Measurements from ENCODE around the gene PBX4.

Gene PBX4

GRCh38 chr19:19538061-19538784, 80.3 kb downstream of the PBX4 start, which contains the start of gene CILP2:
Gene CILP2 (plus strand): TSS chr19:19538265. CDS start chr19:19538350, 85 bp downstream.
- no peak for DNase-seq (ENCODE audit: low read depth)

GRCh38 chr19:19537075-19538048, 81.1 kb downstream of the PBX4 start:
- no peak for DNase-seq (ENCODE audit: low read depth)

- no peak for DNase-seq (ENCODE audit: low read depth)
Observed at GRCh38 chr19:19535311-19536191, 82.9 kb downstream of the PBX4 start.

- DNase-seq (ENCODE audit: low read depth), result no peak
Observed at GRCh38 chr19:19534556-19535265, 83.8 kb downstream of the PBX4 start.

- DNase-seq (ENCODE audit: low read depth), result no peak
Observed at GRCh38 chr19:19533841-19534240, 84.6 kb downstream of the PBX4 start.

- DNase-seq (ENCODE audit: low read depth), result no peak
Observed at GRCh38 chr19:19532806-19533701, 85.4 kb downstream of the PBX4 start.

GRCh38 chr19:19531951-19532805, 86.3 kb downstream of the PBX4 start:
- DNase-seq (ENCODE audit: low read depth), result peak; percentile 82

GRCh38 chr19:19530889-19531288, 87.6 kb downstream of the PBX4 start:
- no peak for DNase-seq (ENCODE audit: low read depth)

- DNase-seq (ENCODE audit: low read depth), result no peak
Observed at GRCh38 chr19:19530423-19530804, 88.1 kb downstream of the PBX4 start.

GRCh38 chr19:19529783-19530422, 88.6 kb downstream of the PBX4 start:
- DNase-seq (ENCODE audit: low read depth), result no peak

GRCh38 chr19:19528721-19529490, 89.6 kb downstream of the PBX4 start, which contains the start of gene YJEFN3:
Gene YJEFN3 (plus strand): TSS chr19:19528911. CDS start chr19:19528933, 22 bp downstream.
- no peak for DNase-seq (ENCODE audit: low read depth)

GRCh38 chr19:19527674-19528625, 90.5 kb downstream of the PBX4 start:
- no peak for DNase-seq (ENCODE audit: low read depth)

GRCh38 chr19:19527371-19527656, 91.2 kb downstream of the PBX4 start:
- DNase-seq (ENCODE audit: low read depth), result no peak

- no peak for DNase-seq (ENCODE audit: low read depth)
Observed at GRCh38 chr19:19526581-19527370, 91.7 kb downstream of the PBX4 start.

GRCh38 chr19:19525611-19526380, 92.7 kb downstream of the PBX4 start:
- no peak for DNase-seq (ENCODE audit: low read depth)

Measured in activated gamma-delta T cell treated with anti-CD3 and anti-CD28 coated beads, Interleukin-2, amount 50 U/mL, for 16 hours (primary cell).